ENCODE measurements around the gene TLR3. TPM values are rescaled to one million over a fixed set of nuclear protein-coding genes. Genes with fewer than 3 reads are reported as not detected.

TLR3 gene
- total RNA-seq, 1 experiment from 2014 or later = 8.0 TPM

GRCh38 chr4:186105647-186106321 is 36.8 kb downstream of the TLR3 start:
- Mint-ChIP-seq H3K9me3 (ENCODE audit: low read depth, unreplicated experiment) (peaks cover 3% of the 10 kb centered on the region), H3K27ac (ENCODE audit: unreplicated experiment) (peak overlapping the region; percentile 61), H3K36me3 (ENCODE audit: insufficient read depth, unreplicated experiment) (peaks cover 18% of the 10 kb centered on the region), H3K4me1 (ENCODE audit: low read depth, unreplicated experiment) (peaks cover 9% of the 10 kb centered on the region), H3K4me3 (ENCODE audit: low read depth, unreplicated experiment) (peak overlapping the region; percentile 75), H3K27me3 (ENCODE audit: unreplicated experiment) (no peaks in the 10 kb centered on the region)
- intact Hi-C loops (cut with micrococcal nuclease; ENCODE audit: unreplicated experiment) = loop anchor here (5.0 kb wide), 1 partner anchor 42 kb away; no protein-coding TSS in a partner anchor
- no peak for DNase-seq
- CTCF ChIA-PET = interaction anchor here (0.8 to 2.8 kb wide), 3 partner anchors 26 to 86 kb away, joined by 3 to 9 read pairs (median 3); partner anchors contain the start of gene CYP4V2
- TSS peak; percentile 22 for BruUV-seq (replicated peaks)
- no peak for TF ChIP-seq CTCF (IDR thresholded peaks at IDR 0.05; ENCODE audit: unreplicated experiment)

GRCh38 chr4:186107947-186108346 is 39.0 kb downstream of the TLR3 start:
- Mint-ChIP-seq H3K9me3 (ENCODE audit: low read depth, unreplicated experiment) (peaks cover 3% of the 10 kb centered on the region), H3K27ac (ENCODE audit: unreplicated experiment) (no peak overlapping the region), H3K36me3 (ENCODE audit: insufficient read depth, unreplicated experiment) (peaks cover 18% of the 10 kb centered on the region), H3K27me3 (ENCODE audit: unreplicated experiment) (no peaks in the 10 kb centered on the region), H3K4me3 (ENCODE audit: low read depth, unreplicated experiment) (no peak overlapping the region), H3K4me1 (ENCODE audit: low read depth, unreplicated experiment) (peaks cover 9% of the 10 kb centered on the region)
- no peak for DNase-seq
- TF ChIP-seq CTCF (IDR thresholded peaks at IDR 0.05; ENCODE audit: unreplicated experiment) = no peak
- no TSS peak for BruUV-seq (replicated peaks)
- intact Hi-C loops (cut with micrococcal nuclease; ENCODE audit: unreplicated experiment) = loop anchor here (5.0 kb wide), 1 partner anchor 39 kb away; no protein-coding TSS in a partner anchor
- CTCF ChIA-PET = no interaction called here

GRCh38 chr4:186108391-186108790 is 39.4 kb downstream of the TLR3 start:
- Mint-ChIP-seq H3K9me3 (ENCODE audit: low read depth, unreplicated experiment) (peaks cover 3% of the 10 kb centered on the region), H3K27ac (ENCODE audit: unreplicated experiment) (no peak overlapping the region), H3K27me3 (ENCODE audit: unreplicated experiment) (no peaks in the 10 kb centered on the region), H3K4me3 (ENCODE audit: low read depth, unreplicated experiment) (no peak overlapping the region), H3K4me1 (ENCODE audit: low read depth, unreplicated experiment) (peaks cover 9% of the 10 kb centered on the region), H3K36me3 (ENCODE audit: insufficient read depth, unreplicated experiment) (peaks cover 18% of the 10 kb centered on the region)
- CTCF ChIA-PET = no interaction called here
- no peak for TF ChIP-seq CTCF (IDR thresholded peaks at IDR 0.05; ENCODE audit: unreplicated experiment)
- no TSS peak for BruUV-seq (replicated peaks)
- intact Hi-C loops (cut with micrococcal nuclease; ENCODE audit: unreplicated experiment) = loop anchor here (5.0 kb wide), 1 partner anchor 39 kb away; no protein-coding TSS in a partner anchor
- no peak for DNase-seq

- Mint-ChIP-seq H3K27me3 (ENCODE audit: unreplicated experiment) (no peaks in the 10 kb centered on the region), H3K4me1 (ENCODE audit: low read depth, unreplicated experiment) (peaks cover 9% of the 10 kb centered on the region), H3K4me3 (ENCODE audit: low read depth, unreplicated experiment) (no peak overlapping the region), H3K9me3 (ENCODE audit: low read depth, unreplicated experiment) (no peaks in the 10 kb centered on the region), H3K36me3 (ENCODE audit: insufficient read depth, unreplicated experiment) (peaks cover 15% of the 10 kb centered on the region), H3K27ac (ENCODE audit: unreplicated experiment) (no peak overlapping the region)
- CTCF ChIA-PET = no interaction called here
- intact Hi-C loops (cut with micrococcal nuclease; ENCODE audit: unreplicated experiment) = loop anchor here (5.0 kb wide), 1 partner anchor 38 kb away; no protein-coding TSS in a partner anchor
- no peak for TF ChIP-seq CTCF (IDR thresholded peaks at IDR 0.05; ENCODE audit: unreplicated experiment)
- no TSS peak for BruUV-seq (replicated peaks)
- DNase-seq = no peak
These were observed 40.3 kb downstream of the TLR3 start for GRCh38 chr4:186109245-186109644.

All from Calu3 (cell line).